Stimulated activated CD8-positive, alpha-beta memory T cell treated with anti-CD3 and anti-CD28 coated beads, Interleukin-7, amount 100 ng/mL, for 1 hour (primary cell): Measurements from ENCODE around the gene MEIOSIN.
A peak's percentile ranks its signal among the peaks of the same experiment; 100 is the strongest.
"Not testable (repeated sequence)": the region's sequence is repeated elsewhere in the genome, so short reads cannot be mapped to it uniquely, and the experiment has no call there.

ENCODE experiments used
- DNase-seq, 2 donors: peaks; one replicate each; pipeline ENCODE4 v3.0.0-alpha.2; 2020; ENCODE audit warnings: low read depth in 2 of 2

Gene MEIOSIN

DNA sequence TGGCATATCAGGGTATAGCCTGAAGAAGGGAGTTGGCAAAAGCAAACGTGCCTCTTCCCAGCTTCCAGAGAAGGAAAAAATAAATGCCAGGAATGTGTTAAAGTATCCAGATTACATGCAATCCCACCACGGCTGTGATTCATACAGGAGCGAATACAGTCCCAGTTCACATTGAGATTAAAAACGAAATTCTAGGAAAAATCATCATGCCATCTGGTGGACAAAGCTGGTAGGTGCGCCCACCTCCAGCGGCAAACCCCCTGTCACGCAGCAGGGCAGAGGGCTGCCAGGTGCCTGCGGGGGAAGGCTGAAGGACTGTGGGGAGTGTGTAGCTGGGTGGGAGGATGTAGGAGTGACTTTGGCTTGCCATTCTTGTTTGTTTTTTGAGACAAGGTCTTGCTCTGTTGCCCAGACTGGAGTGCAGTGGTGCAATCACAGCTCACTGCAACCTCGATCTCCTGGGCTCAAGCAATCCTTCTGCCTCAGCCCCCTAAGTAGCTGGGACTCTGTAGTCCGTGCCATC is 65.8 kb downstream of the MEIOSIN start:
- peak; percentile 31 to 52 for DNase-seq

DNA sequence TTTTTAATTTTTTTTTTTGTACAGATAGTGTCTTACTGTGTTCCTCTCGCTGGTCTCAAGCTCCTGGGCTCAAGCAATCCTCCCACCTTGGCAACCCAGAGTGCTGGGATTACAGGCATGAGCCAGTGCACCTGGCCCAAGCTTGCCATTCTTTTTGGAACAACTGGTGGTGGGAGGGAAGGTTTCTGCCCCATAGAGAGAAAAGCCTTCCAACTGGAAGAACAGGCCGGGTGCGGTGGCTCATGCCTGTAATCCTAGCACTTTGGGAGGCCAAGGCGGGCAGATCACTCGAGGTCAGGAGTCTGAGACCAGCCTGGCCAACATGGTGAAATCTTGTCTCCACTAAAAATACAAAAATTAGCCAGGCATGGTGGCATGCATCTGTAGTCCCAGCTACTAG is 66.3 kb downstream of the MEIOSIN start:
- not testable (repeated sequence) for DNase-seq

DNA sequence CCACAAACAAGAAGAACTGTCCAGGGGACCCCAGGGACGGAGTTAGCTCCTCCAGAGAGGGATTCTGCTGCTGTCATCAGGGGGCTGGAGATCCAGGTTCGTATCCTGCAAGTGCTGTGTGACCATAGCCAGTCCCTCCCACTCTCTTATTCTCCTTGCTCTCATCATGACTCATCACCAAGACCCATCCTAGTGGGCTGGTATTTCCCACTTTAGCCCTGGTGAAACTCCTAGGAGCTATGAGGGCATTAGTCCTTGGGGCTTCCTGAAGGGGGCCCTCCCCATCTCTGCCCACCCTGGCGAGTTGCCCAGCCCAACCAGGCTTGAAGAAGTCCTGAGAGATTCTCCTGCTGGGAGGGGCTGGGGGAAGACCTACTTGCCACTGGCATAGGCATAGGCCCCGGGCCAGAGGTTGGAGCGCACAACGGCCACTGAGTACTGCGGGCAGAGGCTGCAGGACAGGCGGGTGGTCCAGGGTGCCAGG is 66.9 kb downstream of the MEIOSIN start:
- no peak for DNase-seq

DNA sequence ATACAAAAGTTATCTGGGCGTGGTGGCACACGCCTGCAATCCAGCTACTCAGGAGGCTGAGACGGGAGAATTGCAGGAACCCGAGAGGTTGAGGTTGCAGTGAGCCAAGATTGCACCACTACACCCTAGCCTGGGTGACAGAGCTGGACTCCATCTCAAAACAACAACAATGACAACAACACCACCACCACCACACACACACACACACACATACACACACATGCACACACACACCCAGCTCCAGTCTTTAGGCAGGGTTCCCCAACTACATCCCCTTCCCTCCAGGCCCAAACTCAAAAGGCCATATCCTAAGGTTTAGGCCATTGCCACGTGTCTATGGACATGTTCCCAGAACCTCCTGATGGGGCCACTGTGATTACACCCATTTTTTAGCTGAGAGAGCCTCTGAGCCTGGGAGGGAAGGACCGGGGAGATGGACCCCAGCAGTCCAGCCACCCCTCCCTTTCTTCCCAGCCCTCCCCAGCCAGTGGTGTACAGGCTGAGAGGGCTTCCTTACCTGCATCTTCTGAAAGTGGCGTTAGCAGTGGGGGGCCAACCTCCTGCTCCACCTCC is 68.5 kb downstream of the MEIOSIN start:
- no peak for DNase-seq

DNA sequence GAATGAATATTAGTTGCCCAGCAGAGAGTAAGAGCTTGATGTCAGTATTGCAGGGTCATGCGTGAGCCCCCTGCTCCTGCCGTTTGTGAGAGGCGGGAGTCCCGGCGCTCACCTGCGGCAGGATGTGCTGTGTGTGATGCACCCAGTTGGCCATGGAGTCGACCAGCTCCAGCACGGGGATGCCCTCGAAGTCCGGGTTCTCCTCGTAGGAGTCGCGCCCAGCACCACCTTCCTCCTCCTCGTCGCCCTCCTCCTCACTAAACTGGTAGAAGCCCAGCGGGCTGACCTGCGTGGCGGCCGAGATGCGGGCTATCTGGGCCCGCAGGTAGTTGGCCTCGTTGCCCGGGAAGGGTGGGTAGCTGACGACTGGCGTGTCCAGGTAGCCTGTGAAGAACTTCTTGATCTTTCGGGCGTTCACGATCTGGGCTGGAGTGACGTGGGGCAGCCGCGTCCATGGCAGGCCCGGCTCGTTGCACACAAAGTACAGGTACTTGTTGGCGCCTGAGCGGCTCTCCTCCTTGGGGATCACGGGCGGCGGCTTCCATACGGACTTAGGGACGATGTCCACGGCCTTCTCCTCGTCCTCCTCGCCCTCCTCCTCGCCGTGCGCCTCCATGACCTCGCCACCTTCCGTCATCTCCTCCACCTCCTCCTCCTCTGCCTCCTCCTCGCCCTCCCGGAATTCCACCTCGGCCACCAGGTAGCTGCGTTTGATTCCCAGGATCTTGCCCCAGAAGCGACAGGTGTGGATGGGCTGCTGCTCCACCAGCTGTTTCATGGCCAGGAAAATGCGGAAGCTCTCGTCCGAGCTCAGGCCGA is 71.1 kb downstream of the MEIOSIN start:
- DNase-seq, result no peak

DNA sequence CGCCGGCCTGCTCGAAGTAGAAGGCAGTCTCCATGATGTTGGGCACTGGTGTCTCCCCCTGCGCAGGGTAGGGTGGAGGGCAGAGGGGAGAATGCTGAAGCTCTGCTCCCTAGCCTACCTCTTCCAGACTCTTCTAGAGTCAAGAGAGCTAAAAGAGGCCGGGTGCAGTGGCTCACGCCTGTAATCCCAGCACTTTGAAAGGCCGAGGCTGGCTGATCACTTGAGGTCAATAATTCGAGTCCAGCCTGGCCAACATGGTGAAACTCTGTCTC is 71.7 kb downstream of the MEIOSIN start:
- no peak for DNase-seq

DNA sequence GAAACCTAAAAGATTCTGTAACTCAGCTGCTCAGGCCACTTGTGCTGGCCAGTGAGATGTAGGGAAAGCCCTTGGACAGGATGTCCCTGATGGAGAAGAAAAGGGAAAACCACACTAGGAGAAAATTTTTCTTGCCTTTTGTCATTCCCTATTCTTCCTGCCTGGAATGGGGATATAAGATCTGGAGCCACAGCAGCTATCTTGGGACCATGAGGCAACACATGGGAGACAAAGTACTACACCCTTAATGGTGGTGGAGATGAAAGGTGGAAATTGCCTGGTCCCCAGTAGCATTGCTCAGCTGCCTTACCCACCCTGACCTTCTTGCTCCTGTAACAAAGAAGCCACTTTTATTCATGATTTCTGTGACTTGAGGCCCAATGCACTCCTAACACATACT is 72.5 kb downstream of the MEIOSIN start:
- DNase-seq, result no peak

DNA sequence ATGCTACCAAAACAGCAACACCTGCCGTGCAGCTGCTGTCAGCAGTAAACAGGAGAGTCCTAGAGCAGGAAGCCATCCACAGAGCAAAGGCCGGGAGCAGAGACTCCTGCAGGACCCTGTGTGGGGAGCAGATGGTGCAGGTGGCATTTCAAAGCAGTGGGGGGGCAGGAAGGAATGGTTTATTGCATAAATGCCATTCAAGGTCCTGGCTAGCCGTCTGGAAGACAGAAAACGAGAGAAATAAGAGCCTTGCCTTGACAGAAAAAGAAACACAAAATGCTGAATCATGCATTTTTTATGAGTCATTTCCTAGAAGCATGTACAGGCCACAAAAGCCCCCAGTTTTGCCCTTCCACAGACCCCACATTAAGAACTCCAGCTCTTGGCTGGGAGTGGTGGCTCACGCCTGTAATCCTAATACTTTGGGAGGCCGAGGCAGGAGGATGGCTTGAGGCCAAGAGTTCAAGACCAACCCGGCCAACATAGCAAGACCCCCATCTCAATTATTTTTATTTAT is 76.5 kb downstream of the MEIOSIN start:
- DNase-seq, result no peak

DNA sequence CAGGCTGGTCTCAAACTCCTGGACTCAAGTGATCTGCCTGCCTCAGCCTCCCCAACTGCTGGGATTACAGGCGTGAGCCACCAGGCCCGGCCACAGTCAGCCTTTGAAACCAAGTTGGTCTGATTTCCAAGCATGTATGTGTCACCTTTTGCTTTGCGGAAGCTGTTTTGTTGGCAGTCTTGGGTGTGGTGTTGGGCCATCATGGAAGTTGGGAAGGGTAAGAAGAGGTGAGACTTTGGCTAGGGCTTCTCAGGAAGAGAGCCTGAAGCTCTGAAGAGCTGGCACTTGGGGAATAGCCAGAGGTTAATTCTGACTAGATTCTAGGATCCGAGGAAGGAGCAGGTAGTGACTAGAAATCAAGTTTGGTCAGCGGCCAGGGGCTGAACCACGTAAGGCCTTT is 79.1 kb downstream of the MEIOSIN start:
- DNase-seq, result no peak
